Transverse colon (tissue), 4 donors: Measurements from ENCODE around the gene LIN37. TPM values are rescaled to one million over a fixed set of nuclear protein-coding genes. Genes with fewer than 3 reads are reported as not detected.

Experiments
- DNase-seq: peaks from one replicate; pipeline ENCODE4 v3.0.0-alpha.2; 2019
- H3K27ac ChIP-seq, 4 donors: fragments of 200-600 bp; sonication (generic); 2 replicates each; pipeline ENCODE4 v1.5.1; 2016 to 2018; ENCODE audit warnings: inconsistent platforms in 4 of 4
- H3K27me3 ChIP-seq: fragments of 200-600 bp; sonication (generic); 2 replicates; pipeline ENCODE4 v1.5.1; 2017; ENCODE audit warnings: inconsistent platforms
- H3K36me3 ChIP-seq, 4 donors: fragments of 200-600 bp; sonication (generic); 2 replicates each; pipeline ENCODE4 v1.5.1; 2017 to 2019; ENCODE audit warnings: inconsistent platforms in 4 of 4
- H3K4me1 ChIP-seq, 4 donors: fragments of 200-600 bp; sonication (generic); 2 replicates each; pipeline ENCODE4 v1.5.1; 2017 to 2020; ENCODE audit warnings: inconsistent platforms in 4 of 4
- H3K4me3 ChIP-seq, 4 donors: fragments of 200-600 bp; sonication (generic); 1 replicate in 1 of 4; 2 replicates in 3 of 4; pipeline versions ENCODE4 v1.5.1 to v1.6.1; 2017 to 2019; ENCODE audit warnings: inconsistent platforms in 4 of 4
- H3K9me3 ChIP-seq, 2 donors: fragments of 200-600 bp; sonication (generic); 2 replicates each; pipeline ENCODE4 v1.5.1; 2017 to 2019; ENCODE audit warnings: inconsistent platforms in 2 of 2
- EP300 ChIP-seq: sonication (generic); formaldehyde crosslinking; IDR thresholded peaks from one replicate; pipeline ENCODE4 v1.6.1; 2017; ENCODE audit warnings: antibody characterized with exemption, low read depth
- POLR2A ChIP-seq: fragments of 450-650 bp; IDR thresholded peaks from one replicate; pipeline ENCODE4 v1.6.1; 2016; ENCODE audit warnings: antibody characterized with exemption, mild to moderate bottlenecking, moderate library complexity
- POLR2AphosphoS5 ChIP-seq, 3 donors: sonication (generic); formaldehyde crosslinking; IDR thresholded peaks; one replicate each; pipeline ENCODE4 v1.6.1; 2016; ENCODE audit warnings: antibody characterized with exemption in 3 of 3
- WGBS, 2 donors: methylation state at CpG; one replicate each; pipeline ENCODE4 v1.1.5; 2018; ENCODE audit warnings: low coverage in 1 of 2; 5-methylcytosine and 5-hydroxymethylcytosine counted together
- in situ Hi-C, 4 donors: fragments of 200-750 bp; cut with MboI; loops; one replicate each; pipeline versions ENCODE4 v1.15.0 to v1.15.1; 2017; ENCODE audit warnings: low sequenced_read_pairs in 3 of 4, low pct_ligation_motif_present in 1 of 4, low pct_unique_long_range_greater_than_20kb in 1 of 4
- intact Hi-C: fragments of 100-400 bp; cut with DNase I; formaldehyde crosslinking; loops from one replicate; pipeline ENCODE4 v1.15.1; 2023; ENCODE audit warnings: low total_unique reads
- total RNA-seq, 4 donors: library from RNA; depleted of rRNA; stranded (reverse); fragments of >200 nt; gene quantifications; one replicate each; pipeline ENCODE4 v1.1.0, GENCODE V29; 2016
- TF ChIP-seq, protein P1 (sequence below), 5 experiments: fragments of 200-600 bp in 3 of 5; fragments of 450-650 bp in 2 of 5; sonication (generic) in 3 of 5; IDR thresholded peaks; 1 replicate in 2 of 5; 2 replicates in 3 of 5; pipeline ENCODE4 v1.5.1; 2016 to 2017; ENCODE audit warnings: antibody characterized with exemption in 5 of 5, inconsistent platforms in 3 of 5, mild to moderate bottlenecking in 2 of 5, moderate library complexity in 1 of 5

LIN37 gene
- total RNA-seq, 4 donors from 2014 or later: 10.5 to 41.1 (median 15.8) TPM

DNA sequence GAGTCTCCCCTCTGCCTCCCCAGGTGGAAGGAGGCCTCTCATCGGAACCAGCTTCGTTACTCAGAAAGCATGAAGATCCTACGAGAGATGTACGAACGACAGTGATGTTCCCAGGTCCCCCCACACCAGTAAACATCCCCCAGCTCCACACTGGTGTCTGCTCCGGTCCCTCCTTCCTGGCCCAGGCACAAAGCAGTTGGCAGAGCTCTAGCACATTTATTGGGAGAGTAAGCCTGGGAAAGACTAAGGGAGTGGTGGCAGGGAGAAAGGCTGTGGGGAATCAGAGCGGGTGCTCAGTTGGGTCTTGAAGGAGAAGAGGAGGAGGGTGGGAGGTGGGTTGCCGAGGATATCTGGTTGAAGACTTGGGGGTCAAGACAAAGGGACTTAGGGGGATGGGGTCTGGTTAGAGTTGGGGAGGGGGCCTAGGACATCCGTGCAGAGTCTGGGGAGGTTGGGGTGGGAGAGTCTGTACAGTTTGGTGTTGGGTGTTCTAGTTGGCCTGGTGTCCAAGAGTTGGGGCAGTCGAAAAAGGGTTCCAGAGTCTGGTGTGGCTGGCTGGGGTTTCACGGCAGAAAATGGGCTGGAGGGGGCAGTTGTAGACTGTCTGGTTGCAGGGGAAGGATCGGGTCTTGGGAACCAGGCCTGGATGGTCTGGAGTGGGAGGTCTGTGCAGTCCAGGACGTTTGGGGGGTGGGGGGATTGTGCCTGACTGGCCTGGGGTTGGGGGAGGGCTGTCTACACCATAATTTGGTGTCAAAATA lies 6.2 kb downstream of the LIN37 start:
- TF ChIP-seq POLR2AphosphoS5 (IDR thresholded peaks at IDR 0.05) (no peak), POLR2A (no peak), EP300 (no peak)
- TF ChIP-seq, protein P1, sequence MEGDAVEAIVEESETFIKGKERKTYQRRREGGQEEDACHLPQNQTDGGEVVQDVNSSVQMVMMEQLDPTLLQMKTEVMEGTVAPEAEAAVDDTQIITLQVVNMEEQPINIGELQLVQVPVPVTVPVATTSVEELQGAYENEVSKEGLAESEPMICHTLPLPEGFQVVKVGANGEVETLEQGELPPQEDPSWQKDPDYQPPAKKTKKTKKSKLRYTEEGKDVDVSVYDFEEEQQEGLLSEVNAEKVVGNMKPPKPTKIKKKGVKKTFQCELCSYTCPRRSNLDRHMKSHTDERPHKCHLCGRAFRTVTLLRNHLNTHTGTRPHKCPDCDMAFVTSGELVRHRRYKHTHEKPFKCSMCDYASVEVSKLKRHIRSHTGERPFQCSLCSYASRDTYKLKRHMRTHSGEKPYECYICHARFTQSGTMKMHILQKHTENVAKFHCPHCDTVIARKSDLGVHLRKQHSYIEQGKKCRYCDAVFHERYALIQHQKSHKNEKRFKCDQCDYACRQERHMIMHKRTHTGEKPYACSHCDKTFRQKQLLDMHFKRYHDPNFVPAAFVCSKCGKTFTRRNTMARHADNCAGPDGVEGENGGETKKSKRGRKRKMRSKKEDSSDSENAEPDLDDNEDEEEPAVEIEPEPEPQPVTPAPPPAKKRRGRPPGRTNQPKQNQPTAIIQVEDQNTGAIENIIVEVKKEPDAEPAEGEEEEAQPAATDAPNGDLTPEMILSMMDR (IDR thresholded peaks at IDR 0.05): no peak
- in situ Hi-C loops (no loop called here), intact Hi-C loops (no loop called here)
- peaks cover 16 to 45% (median 43%) of the 10 kb centered on the region in 4 donors for H3K4me1 ChIP-seq
- WGBS, 2 donors: 72 to 83% methylated on average over 5 to 13 of the region's 13 CpGs
- peaks cover 3% of the 10 kb centered on the region for H3K27me3 ChIP-seq
- peak; percentile 7 for DNase-seq
- no peaks in the 10 kb centered on the region for H3K9me3 ChIP-seq
- H3K27ac ChIP-seq: peak overlapping the region; percentile 96 to 99 (median 97)
- peak overlapping the region in 1 of 4 donors; percentile 90 for H3K4me3 ChIP-seq
- peaks cover 0 to 14% (median 3%) of the 10 kb centered on the region in 4 donors for H3K36me3 ChIP-seq

DNA sequence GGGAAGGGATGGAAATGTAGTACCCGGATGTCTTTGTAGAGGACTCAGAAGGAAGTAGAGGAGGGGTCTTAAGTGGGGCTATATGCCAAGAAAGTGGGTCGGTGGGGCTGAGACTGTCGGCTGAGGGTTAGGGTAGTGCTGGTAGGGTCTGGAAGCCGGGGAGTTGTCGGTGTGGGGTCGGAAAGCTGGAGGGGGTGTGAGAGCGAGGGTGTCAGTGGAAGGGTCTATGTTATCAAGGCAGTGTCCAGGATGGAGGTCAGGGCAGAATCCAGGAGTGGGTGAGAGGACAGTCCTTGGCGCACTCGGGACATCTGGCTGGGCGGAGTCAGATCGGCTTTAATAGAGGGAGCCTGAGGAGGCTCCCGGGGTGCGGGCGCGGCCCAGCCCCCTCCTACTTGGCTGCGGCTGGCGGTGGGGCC lies 6.8 kb downstream of the LIN37 start:
- Histone ChIP-seq H3K27me3 (peaks cover 3% of the 10 kb centered on the region), H3K9me3 (no peaks in the 10 kb centered on the region), H3K4me1 (peaks cover 16 to 42% (median 40%) of the 10 kb centered on the region in 4 donors), H3K36me3 (peaks cover 0 to 14% (median 3%) of the 10 kb centered on the region in 4 donors), H3K27ac (peak overlapping the region; percentile 96 to 99 (median 97)), H3K4me3 (peak overlapping the region in 3 of 4 donors; percentile 35 to 92 (median 90))
- TF ChIP-seq POLR2AphosphoS5 (IDR thresholded peaks at IDR 0.05): no peak
- TF ChIP-seq, protein P1 (IDR thresholded peaks at IDR 0.05): no peak
- TF ChIP-seq EP300: no peak
- no peak for TF ChIP-seq POLR2A
- in situ Hi-C loops: no loop called here
- DNase-seq: no peak
- 42 to 50% methylated on average over 6 to 16 of the region's 17 CpGs for WGBS, 2 donors
- intact Hi-C loops: no loop called here

DNA sequence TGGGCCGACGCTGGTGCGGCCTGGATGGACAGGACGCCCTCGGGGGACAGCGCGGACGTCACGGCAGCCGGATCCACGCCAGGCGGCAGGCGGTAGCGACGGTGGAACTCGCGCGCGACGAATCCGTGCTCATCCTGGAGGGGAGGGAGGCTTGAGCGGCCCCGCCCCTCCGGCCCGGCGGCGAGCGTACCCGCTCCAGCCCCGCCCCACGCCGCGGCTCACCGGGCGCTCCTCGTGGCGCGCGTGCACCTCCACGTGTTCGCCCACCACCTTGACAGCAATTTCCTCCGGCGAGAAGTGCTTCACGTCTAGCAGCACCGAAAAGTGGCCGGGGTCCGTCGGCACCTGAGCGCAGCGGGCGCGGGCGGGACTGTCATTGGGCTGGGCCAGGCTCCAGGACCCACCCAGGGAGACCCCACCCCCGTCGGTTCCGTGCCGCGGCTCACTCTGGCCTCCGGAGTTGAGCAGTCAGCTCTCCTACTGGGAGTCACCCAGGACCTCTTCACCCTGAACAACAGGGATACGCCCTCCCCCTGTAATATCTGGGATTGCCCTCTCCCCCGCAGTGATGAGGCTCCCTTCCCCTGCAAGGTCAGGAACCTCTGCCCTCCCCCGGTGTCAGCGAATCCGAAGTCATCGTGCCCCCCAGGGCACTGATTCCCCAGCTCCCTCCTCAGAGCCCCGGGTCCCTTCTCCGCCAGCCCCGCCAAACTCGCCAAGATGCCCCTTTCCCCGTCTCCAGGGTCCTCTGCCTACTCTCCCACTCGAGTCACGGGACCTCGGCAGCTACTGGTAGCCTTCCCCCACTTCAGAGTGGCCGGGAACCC lies 7.4 kb downstream of the LIN37 start:
- Histone ChIP-seq H3K36me3 (peaks cover 0 to 14% (median 3%) of the 10 kb centered on the region in 4 donors), H3K4me3 (peak overlapping the region; percentile 35 to 92 (median 70)), H3K9me3 (no peaks in the 10 kb centered on the region), H3K27me3 (peaks cover 3% of the 10 kb centered on the region), H3K4me1 (peaks cover 16 to 42% (median 39%) of the 10 kb centered on the region in 4 donors), H3K27ac (peak overlapping the region; percentile 96 to 99 (median 97))
- 26 to 67% methylated on average over 1 to 46 of the region's 74 CpGs for whole genome bisulfite sequencing, 2 donors
- intact Hi-C loops: no loop called here
- peak; percentile 79 for DNase-seq
- TF ChIP-seq, protein P1 (IDR thresholded peaks at IDR 0.05): no peak
- no peak for TF ChIP-seq POLR2A
- TF ChIP-seq EP300: peak; percentile 82
- TF ChIP-seq POLR2AphosphoS5 (IDR thresholded peaks at IDR 0.05): peak; percentile 29 to 65 (median 63)
- in situ Hi-C loops: no loop called here
